Activated naive CD4-positive, alpha-beta T cell treated with anti-CD3 and anti-CD28 coated beads for 36 hours (primary cell): Measurements from ENCODE around the gene SERINC5. TPM values are rescaled to one million over a fixed set of nuclear protein-coding genes. Genes with fewer than 3 reads are reported as not detected.
"Not testable (repeated sequence)": the region's sequence is repeated elsewhere in the genome, so short reads cannot be mapped to it uniquely, and the experiment has no call there.

Experiments used
- CTCF ChIA-PET: fragments of 350-600 bp; sonication (Branson Sonifier 250); formaldehyde crosslinking; loops from one replicate; lab custom pipeline; 2021; ENCODE audit warnings: antibody characterized with exemption; lab: Charles Lee
- DNase-seq: peaks from one replicate; pipeline ENCODE4 v3.0.0-alpha.2; 2020
- H3K27ac Mint-ChIP-seq: one replicate; pipeline ENCODE4 v1.8.0; 2021; ENCODE audit warnings: mild to moderate bottlenecking, mixed read lengths
- H3K27me3 Mint-ChIP-seq: one replicate; pipeline ENCODE4 v1.8.0; 2021; ENCODE audit warnings: low read depth, mixed read lengths
- H3K36me3 Mint-ChIP-seq: one replicate; pipeline ENCODE4 v1.8.0; 2021; ENCODE audit warnings: low read depth, mixed read lengths
- H3K4me1 Mint-ChIP-seq: one replicate; pipeline ENCODE4 v1.8.0; 2021; ENCODE audit warnings: low read depth, mixed read lengths
- H3K4me3 Mint-ChIP-seq: one replicate; pipeline ENCODE4 v1.8.0; 2021; ENCODE audit warnings: mild to moderate bottlenecking, moderate library complexity, mixed read lengths
- H3K9me3 Mint-ChIP-seq: one replicate; pipeline ENCODE4 v1.8.0; 2021; ENCODE audit warnings: mixed read lengths
- intact Hi-C: fragments of 100-400 bp; cut with micrococcal nuclease; formaldehyde crosslinking; loops from one replicate; pipeline ENCODE4 v1.15.1; 2023
- total RNA-seq, 2 experiments: library from RNA; stranded (reverse); gene quantifications; one replicate each; pipeline ENCODE4 v1.2.3, GENCODE V29; 2021

SERINC5 gene
- total RNA-seq, 2 experiments from 2014 or later, result 34.8 to 36.4 TPM

DNA sequence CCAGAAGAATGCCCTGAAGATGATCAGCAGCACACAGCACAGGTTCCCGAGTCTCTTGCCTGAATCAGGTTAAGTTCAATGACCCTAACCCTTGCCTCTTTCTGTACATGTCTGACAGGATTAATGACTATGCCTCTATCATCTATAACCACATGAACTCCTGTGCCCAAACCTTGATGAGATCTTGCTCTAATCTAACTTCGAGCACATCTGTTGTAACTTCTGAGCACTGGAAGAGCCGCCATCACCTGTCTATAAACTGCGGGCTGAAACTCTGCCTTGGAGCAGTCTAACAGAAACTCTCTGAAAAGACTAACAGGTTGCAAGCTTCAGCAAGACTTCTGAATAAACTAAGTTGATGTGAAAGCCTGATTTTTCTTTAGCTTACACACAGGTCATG is 44.5 kb downstream of the SERINC5 start:
- DNase-seq, result no peak
- peaks cover 2% of the 10 kb centered on the region for H3K9me3 Mint-ChIP-seq
- peak overlapping the region; percentile 80 for H3K27ac Mint-ChIP-seq
- CTCF ChIA-PET, result interaction anchor here (0.6 to 1.6 kb wide), 6 partner anchors 10 to 57 kb away, joined by 3 to 4 read pairs (median 4); no protein-coding TSS in a partner anchor
- peaks cover 3% of the 10 kb centered on the region for H3K36me3 Mint-ChIP-seq
- H3K4me3 Mint-ChIP-seq, result peak overlapping the region; percentile 53
- H3K4me1 Mint-ChIP-seq, result peaks cover 97% of the 10 kb centered on the region
- no peaks in the 10 kb centered on the region for H3K27me3 Mint-ChIP-seq
- intact Hi-C loops, result no loop called here

DNA sequence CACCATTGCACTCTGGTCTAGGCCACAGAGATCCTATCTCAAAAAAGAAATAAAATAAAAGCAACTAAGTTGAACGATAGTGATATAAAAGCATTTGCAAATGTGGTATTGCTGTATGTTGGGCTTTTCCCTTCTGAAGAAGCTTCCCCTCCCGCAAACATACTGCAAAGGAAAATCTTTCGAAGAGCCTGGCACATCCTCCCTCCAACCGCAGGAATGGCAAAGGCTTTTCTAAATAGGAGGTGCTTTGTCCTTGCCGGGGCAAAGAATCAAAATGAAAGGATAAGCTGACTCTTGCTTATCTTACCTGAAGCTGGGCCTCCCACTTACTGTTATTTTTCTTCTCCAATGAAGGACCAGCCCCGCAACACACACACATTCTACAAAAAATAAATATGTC is 45.8 kb downstream of the SERINC5 start:
- Mint-ChIP-seq H3K36me3 (peaks cover under 1% of the 10 kb centered on the region), H3K4me3 (peak overlapping the region; percentile 53), H3K9me3 (no peaks in the 10 kb centered on the region), H3K27ac (peak overlapping the region; percentile 80), H3K27me3 (no peaks in the 10 kb centered on the region), H3K4me1 (peaks cover 97% of the 10 kb centered on the region)
- CTCF ChIA-PET, result interaction anchor here (1.1 to 1.6 kb wide), 4 partner anchors 9 to 118 kb away, joined by 3 to 8 read pairs (median 4); no protein-coding TSS in a partner anchor
- intact Hi-C loops, result loop anchor here (1.0 kb wide), 1 partner anchor 8 kb away; no protein-coding TSS in a partner anchor
- DNase-seq, result peak; percentile 52

DNA sequence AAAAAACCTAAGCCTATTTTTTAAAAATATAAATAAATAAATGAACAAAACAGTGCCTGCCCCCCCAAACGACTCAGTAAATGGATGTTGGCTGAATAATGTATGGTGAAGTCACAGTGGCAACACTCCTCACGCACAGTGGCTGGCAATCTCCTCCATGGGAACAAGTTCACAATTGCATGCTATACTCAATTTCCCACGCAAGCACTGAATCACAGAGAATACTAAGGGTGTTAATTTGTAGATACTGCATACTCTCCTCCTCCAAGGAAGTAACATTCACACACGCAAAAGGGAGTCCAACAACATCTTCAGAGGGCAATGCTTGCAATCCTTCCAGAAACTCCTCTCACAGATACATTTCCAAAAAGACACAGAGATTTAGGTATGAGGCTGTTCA is 47.5 kb downstream of the SERINC5 start:
- peak overlapping the region; percentile 34 for H3K27ac Mint-ChIP-seq
- no peaks in the 10 kb centered on the region for H3K9me3 Mint-ChIP-seq
- H3K4me3 Mint-ChIP-seq, result no peak overlapping the region
- H3K4me1 Mint-ChIP-seq, result peaks cover 96% of the 10 kb centered on the region
- H3K36me3 Mint-ChIP-seq, result no peaks in the 10 kb centered on the region
- H3K27me3 Mint-ChIP-seq, result no peaks in the 10 kb centered on the region
- intact Hi-C loops, result loop anchor here (5.0 kb wide), 1 partner anchor 646 kb away; no protein-coding TSS in a partner anchor
- CTCF ChIA-PET, result interaction anchor here (7.2 kb wide), 1 partner anchor 15 kb away, joined by 72 read pairs; no protein-coding TSS in a partner anchor
- no peak for DNase-seq

GRCh38 chr5:80207832-80208231 is 48.0 kb downstream of the SERINC5 start:
- H3K36me3 Mint-ChIP-seq, result peaks cover under 1% of the 10 kb centered on the region
- no peaks in the 10 kb centered on the region for H3K27me3 Mint-ChIP-seq
- CTCF ChIA-PET, result interaction anchor here (0.6 to 7.2 kb wide), 2 partner anchors 15 to 116 kb away, joined by 3 to 72 read pairs; no protein-coding TSS in a partner anchor
- no peak for DNase-seq
- intact Hi-C loops, result loop anchor here (5.0 kb wide), 1 partner anchor 646 kb away; no protein-coding TSS in a partner anchor
- no peaks in the 10 kb centered on the region for H3K9me3 Mint-ChIP-seq
- H3K27ac Mint-ChIP-seq, result no peak overlapping the region
- H3K4me3 Mint-ChIP-seq, result no peak overlapping the region
- H3K4me1 Mint-ChIP-seq, result peaks cover 91% of the 10 kb centered on the region

GRCh38 chr5:80206282-80206681 is 49.6 kb downstream of the SERINC5 start:
- H3K9me3 Mint-ChIP-seq, result no peaks in the 10 kb centered on the region
- H3K4me1 Mint-ChIP-seq, result peaks cover 89% of the 10 kb centered on the region
- DNase-seq, result no peak
- H3K36me3 Mint-ChIP-seq, result peaks cover 10% of the 10 kb centered on the region
- no peak overlapping the region for H3K4me3 Mint-ChIP-seq
- intact Hi-C loops, result loop anchor here (1.0 to 5.0 kb wide), 2 partner anchors 80 to 644 kb away; no protein-coding TSS in a partner anchor
- H3K27me3 Mint-ChIP-seq, result no peaks in the 10 kb centered on the region
- CTCF ChIA-PET, result interaction anchor here (0.9 to 7.2 kb wide), 4 partner anchors 13 to 114 kb away, joined by 4 to 72 read pairs (median 12); partner anchors contain the start of gene SERINC5
- peak overlapping the region; percentile 88 for H3K27ac Mint-ChIP-seq

GRCh38 chr5:80205846-80206245 is 50.0 kb downstream of the SERINC5 start:
- no peak for DNase-seq
- Mint-ChIP-seq H3K4me3 (no peak overlapping the region), H3K36me3 (peaks cover 14% of the 10 kb centered on the region), H3K27me3 (no peaks in the 10 kb centered on the region), H3K9me3 (no peaks in the 10 kb centered on the region), H3K4me1 (peaks cover 88% of the 10 kb centered on the region), H3K27ac (peak overlapping the region; percentile 88)
- intact Hi-C loops, result loop anchor here (1.0 to 5.0 kb wide), 4 partner anchors 12 to 644 kb away; no protein-coding TSS in a partner anchor
- CTCF ChIA-PET, result interaction anchor here (1.1 to 7.2 kb wide), 9 partner anchors 11 to 114 kb away, joined by 3 to 72 read pairs (median 6); partner anchors contain the start of gene SERINC5

DNA sequence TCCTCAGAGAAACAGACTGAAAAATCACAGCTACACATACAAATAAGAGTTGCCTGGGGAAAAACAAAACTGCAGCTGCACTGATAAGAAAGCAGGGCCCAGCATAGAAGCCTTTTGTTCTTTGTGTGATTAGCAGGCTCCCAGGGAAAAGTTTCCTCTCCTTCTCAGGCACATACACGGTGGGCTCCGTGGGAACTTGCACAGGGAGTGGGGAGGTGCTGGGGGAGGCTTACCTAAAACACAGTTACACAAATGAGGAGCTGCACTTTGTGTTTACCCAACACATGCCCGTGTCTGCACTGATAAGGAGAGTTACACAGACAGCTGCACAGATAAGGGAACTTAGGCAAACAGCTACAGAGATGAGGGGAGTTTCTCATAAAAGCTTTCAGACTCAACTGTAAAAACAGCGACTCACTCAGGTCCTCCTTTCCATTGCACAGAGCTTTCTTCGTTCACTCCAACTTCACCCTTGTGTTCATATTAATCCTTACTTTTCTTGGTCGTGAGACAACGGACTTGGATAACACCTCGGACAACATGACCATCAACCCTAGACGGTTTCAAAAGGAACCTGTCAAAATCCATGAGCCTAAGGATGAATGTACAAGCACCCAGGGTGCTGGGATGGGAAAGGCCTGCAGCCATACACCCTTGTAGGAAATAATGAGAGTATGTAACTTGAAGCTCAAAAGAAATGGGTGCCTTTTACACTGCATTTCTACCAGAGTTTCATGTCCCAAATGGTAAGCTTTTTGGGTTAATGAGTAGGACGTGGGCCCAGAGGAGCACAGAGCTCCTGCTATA is 50.8 kb downstream of the SERINC5 start:
- peak overlapping the region; percentile 88 for H3K27ac Mint-ChIP-seq
- H3K9me3 Mint-ChIP-seq, result no peaks in the 10 kb centered on the region
- intact Hi-C loops, result loop anchor here (1.0 to 5.0 kb wide), 4 partner anchors 7 to 643 kb away; no protein-coding TSS in a partner anchor
- peaks cover 14% of the 10 kb centered on the region for H3K36me3 Mint-ChIP-seq
- no peak overlapping the region for H3K4me3 Mint-ChIP-seq
- CTCF ChIA-PET, result interaction anchor here (0.9 to 7.2 kb wide), 13 partner anchors 11 to 113 kb away, joined by 3 to 72 read pairs (median 5); partner anchors contain the start of gene SERINC5
- DNase-seq, result peak; percentile 46
- H3K27me3 Mint-ChIP-seq, result no peaks in the 10 kb centered on the region
- peaks cover 82% of the 10 kb centered on the region for H3K4me1 Mint-ChIP-seq

DNA sequence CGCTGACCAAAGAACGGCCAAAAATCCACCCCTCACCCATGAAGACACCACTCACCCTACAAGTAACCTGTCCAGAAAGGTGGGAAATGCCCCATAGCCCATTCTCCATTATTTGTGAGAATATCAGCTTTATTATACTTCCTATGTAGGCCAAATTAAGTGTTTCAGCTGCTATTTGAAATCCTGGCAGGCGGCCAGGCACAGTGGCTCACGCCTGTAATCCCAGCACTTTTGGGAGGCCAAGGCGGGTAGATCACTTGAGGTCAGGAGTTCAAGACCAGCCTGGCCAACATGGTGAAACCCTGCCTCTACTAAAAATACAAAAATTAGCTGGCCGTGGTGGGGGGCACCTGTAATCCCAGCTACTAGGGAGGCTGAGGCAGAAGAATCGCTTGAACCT is 54.1 kb downstream of the SERINC5 start:
- H3K4me3 Mint-ChIP-seq, H3K9me3 Mint-ChIP-seq, intact Hi-C loops, H3K27me3 Mint-ChIP-seq, DNase-seq: not testable (repeated sequence)
- H3K4me1 Mint-ChIP-seq, result peaks cover 79% of the 10 kb centered on the region
- H3K27ac Mint-ChIP-seq, result peak overlapping the region; percentile 79
- CTCF ChIA-PET, result interaction anchor here (1.1 to 7.2 kb wide), 2 partner anchors 9 to 11 kb away, joined by 3 to 72 read pairs; no protein-coding TSS in a partner anchor
- H3K36me3 Mint-ChIP-seq, result peaks cover 16% of the 10 kb centered on the region

DNA sequence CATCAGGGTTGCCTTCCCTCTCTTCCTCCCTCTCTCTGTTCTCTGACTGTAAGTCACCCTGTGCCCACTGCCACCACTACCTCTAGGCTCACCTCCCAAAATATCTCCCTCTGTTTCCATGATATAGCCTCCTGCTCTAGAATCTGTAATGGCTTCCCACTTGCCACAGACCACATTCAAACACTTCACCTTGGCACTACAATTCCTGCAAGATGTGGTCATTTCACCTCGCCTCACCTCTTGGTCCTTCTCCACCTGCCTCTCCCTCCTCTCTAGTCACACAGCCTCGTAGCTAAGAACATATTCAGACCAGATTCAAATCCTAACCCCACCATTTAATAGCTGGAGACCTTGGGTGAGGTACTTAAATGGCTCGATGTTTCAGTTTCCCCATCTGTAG is 56.9 kb downstream of the SERINC5 start:
- peaks cover 74% of the 10 kb centered on the region for H3K4me1 Mint-ChIP-seq
- H3K27me3 Mint-ChIP-seq, result no peaks in the 10 kb centered on the region
- peak overlapping the region; percentile 0 for H3K4me3 Mint-ChIP-seq
- CTCF ChIA-PET, result interaction anchor here (1.4 kb wide), 1 partner anchor 76 kb away, joined by 4 read pairs; no protein-coding TSS in a partner anchor
- intact Hi-C loops, result no loop called here
- DNase-seq, result no peak
- peaks cover 21% of the 10 kb centered on the region for H3K36me3 Mint-ChIP-seq
- no peaks in the 10 kb centered on the region for H3K9me3 Mint-ChIP-seq
- peak overlapping the region; percentile 33 for H3K27ac Mint-ChIP-seq

DNA sequence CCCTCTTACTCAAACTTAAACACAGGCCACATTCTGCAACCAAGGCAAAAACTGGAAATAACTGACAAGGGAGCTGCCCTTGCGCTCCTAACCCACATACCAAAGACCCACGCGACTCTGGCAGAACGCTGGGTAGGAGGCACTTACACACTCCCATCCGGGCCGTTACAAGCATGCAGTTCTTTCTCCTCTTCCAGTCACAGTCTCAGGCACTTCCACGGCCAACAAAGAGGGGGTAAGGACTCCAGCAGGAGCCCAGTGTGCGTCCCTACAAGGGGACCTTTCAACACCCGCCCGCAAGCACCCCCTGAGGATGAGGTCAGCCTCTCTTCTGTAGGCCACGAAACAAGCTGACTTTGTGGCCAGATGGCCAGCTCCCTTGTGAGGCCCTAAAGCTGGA is 57.4 kb downstream of the SERINC5 start:
- Mint-ChIP-seq H3K4me3 (peak overlapping the region; percentile 2), H3K27ac (peak overlapping the region; percentile 33), H3K36me3 (peaks cover 21% of the 10 kb centered on the region), H3K4me1 (peaks cover 75% of the 10 kb centered on the region), H3K9me3 (no peaks in the 10 kb centered on the region), H3K27me3 (no peaks in the 10 kb centered on the region)
- no peak for DNase-seq
- CTCF ChIA-PET, result interaction anchor here (1.4 kb wide), 1 partner anchor 77 kb away, joined by 4 read pairs; no protein-coding TSS in a partner anchor
- intact Hi-C loops, result no loop called here

DNA sequence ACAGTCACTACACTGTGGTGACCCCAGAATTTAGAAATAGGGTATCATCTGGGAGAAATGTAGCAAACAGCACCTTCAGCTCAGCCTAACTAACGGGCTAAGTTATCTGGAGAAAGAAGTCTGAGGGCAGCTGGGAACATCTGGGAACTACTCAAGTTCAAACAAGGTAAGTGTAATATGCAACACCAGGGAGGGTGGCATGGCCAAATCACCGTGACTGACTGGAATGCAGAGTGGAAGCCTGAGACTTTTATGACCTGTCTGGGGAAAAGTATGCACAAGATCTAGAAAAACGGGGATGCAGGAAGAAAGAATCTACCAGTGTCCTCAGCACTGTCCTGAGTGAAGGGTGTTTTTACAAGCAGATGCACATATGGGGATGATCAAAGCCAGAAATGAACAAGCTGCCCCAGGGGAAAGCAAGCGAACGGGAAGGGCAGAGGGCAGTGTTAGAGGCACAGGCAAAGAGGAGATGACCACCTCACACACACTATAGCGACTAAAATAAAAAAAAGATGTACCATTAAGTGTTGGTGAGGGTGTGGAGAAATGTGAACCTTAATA is 59.9 kb downstream of the SERINC5 start:
- no peaks in the 10 kb centered on the region for H3K9me3 Mint-ChIP-seq
- DNase-seq, result no peak
- peaks cover 7% of the 10 kb centered on the region for H3K36me3 Mint-ChIP-seq
- H3K4me3 Mint-ChIP-seq, result no peak overlapping the region
- H3K4me1 Mint-ChIP-seq, result peaks cover 79% of the 10 kb centered on the region
- no peaks in the 10 kb centered on the region for H3K27me3 Mint-ChIP-seq
- CTCF ChIA-PET, result interaction anchor here (9.3 kb wide), 1 partner anchor 10 kb away, joined by 72 read pairs; no protein-coding TSS in a partner anchor
- H3K27ac Mint-ChIP-seq, result peak overlapping the region; percentile 34
- intact Hi-C loops, result no loop called here
